Mucosa of gallbladder (tissue), 1 donor: Measurements from ENCODE around the gene HNRNPA3. TPM values are rescaled to one million over a fixed set of nuclear protein-coding genes. Genes with fewer than 3 reads are reported as not detected.
"Not testable (repeated sequence)": the region's sequence is repeated elsewhere in the genome, so short reads cannot be mapped to it uniquely, and the experiment has no call there.

Source experiments
- DNase-seq: peaks from one replicate; pipeline ENCODE4 v3.0.0-alpha.2; 2020; ENCODE audit warnings: low spot score
- total RNA-seq: library from RNA; stranded (reverse); gene quantifications from one replicate; pipeline ENCODE4 v1.2.1, GENCODE V29; 2021
- donor health status: DM: no; HTN: no; CAD: no.

Gene HNRNPA3
- total RNA-seq, 1 donor from 2014 or later, result 128 TPM

DNA sequence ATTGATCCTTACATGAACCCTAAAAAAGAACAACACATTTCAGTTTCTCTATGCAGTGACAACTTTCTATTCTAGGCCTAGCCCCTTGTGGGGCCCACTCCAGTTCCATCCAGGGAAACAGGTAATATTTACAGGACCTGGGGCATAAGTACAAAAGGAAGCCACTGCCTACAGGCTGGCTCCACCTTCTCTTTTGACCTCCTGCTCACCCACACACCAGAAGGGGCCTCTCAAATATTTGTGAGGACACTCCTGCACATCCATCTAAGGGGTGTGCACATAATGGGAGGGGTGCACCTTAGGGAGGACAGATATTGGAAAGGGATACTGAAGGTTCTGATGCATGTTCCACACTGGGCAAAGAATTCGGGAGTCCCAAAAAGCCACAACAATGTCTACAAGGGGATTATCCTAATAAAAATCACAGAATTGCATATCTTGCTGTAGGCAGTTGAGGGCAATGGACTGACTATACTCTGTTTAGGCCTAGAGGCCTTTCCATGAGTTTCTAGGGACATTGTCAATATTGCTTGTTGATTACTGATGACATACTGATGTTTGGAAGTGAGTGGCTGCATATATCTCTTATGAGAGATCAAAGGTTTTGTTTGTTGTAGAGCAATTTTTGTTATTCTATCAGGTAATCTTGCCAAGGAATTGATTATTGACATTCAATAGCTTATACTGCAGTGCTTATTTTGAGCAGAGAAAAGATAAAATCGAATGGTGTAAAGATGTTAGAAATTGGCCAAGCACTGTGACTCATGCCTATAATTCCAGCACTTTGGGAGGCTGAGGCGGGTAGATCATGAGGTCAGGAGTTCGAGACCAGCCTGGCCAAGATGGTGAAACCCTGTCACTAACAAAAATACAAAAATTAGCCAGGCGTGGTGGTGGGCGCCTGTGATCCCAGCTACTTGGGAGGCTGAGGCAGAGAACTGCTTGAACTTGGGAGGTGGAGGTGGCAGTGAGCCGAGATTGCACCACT lies 23.8 kb upstream of the HNRNPA3 start:
- DNase-seq, result no peak

GRCh38 chr2:177190941-177191340 lies 21.7 kb upstream of the HNRNPA3 start:
- DNase-seq, result no peak

DNA sequence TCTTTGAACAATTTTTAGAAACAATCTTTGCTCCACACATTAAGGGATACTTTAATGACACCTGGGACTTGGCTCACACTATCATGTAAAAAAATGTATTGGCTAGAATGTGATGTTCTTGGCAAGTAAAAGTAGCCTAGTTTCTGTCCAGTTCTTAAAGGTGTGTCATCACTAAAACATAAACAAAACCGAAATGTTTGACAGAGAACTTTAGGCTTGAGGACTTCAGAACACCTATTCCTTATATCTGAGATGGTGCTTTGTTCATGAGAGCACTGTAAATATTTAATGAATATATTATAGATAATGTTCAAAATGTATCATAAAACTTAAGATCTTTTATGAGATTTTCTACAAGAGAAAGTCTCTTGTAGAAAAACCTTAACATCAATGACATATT lies 19.8 kb upstream of the HNRNPA3 start:
- DNase-seq, result no peak

DNA sequence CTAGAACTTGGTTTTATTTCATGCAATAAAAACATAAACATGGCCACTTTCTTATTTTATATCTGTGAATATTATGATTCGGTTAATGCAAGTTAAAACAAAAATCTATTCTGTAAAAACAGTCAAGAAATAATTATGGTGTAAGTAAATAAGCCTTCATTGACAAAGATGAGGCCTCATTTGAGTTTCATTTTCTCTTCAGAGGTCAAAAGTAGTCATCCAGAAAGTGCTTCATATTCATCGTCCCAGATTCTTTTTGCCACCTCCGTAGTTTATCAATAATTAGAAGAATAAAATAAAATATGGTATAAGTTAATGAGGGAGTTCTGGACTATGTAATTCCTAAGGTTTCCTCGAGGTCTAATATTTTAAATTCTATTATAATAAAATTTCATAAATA lies 19.4 kb upstream of the HNRNPA3 start:
- no peak for DNase-seq

- no peak for DNase-seq
Measured at GRCh38 chr2:177195194-177195593, 17.4 kb upstream of the HNRNPA3 start.

DNA sequence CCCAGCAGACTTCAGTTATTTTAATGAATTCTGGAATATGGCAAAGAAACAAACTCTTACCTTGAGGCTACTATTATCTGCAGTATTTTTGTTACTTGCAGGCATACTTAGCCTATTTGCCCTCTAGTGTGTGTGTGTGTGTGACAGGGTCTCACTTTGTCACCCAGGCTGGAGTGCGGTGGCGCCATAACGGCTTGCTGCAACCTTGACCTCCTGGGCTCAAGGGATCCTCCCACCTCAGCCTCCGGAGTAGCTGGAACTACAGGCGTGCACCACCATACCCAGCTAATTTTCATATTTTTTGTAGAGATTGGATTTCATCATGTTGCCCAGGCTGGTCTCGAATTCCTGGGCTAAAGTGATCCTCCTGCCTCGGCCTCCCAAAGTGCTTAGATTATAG lies 12.2 kb upstream of the HNRNPA3 start:
- not testable (repeated sequence) for DNase-seq

DNA sequence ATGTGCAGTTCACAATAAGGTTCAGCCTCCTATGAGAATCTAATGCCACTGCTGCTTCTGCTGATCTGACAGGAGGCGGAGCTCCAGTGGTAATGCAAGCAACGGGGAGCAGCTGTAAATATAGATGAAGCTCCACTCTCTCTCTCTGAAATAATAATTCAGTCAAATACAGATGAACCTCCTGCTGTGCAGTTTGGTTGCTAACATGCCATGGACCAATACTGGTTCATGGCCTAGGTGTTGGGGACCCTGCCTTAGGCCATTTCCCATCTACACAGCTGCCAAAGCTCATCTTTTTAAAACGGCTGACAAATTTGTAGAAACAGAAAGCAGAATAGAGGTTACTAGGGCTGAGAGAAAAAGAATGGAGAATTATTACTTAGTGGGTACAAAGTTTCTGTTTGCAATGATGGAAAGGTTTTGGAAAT lies 10.7 kb upstream of the HNRNPA3 start:
- DNase-seq, result no peak

DNA sequence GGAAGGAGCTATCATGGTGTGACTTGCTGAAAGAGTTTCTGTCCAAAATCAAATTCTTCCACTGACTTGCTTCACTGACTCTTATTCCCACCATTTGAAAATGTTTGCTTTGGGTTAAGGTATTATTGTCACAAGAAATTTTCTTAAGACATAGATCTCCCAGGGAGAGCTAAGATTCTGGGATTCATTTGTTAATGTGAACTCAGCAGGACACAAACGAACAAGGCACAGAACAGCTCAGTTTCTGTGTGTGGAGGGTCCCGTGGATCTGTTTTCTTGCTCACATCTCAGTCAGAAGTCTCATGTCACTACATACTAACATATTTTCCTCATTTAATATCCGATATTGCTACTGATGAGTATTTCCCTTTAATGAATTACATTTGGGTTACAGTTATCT lies 8.2 kb upstream of the HNRNPA3 start:
- no peak for DNase-seq

DNA sequence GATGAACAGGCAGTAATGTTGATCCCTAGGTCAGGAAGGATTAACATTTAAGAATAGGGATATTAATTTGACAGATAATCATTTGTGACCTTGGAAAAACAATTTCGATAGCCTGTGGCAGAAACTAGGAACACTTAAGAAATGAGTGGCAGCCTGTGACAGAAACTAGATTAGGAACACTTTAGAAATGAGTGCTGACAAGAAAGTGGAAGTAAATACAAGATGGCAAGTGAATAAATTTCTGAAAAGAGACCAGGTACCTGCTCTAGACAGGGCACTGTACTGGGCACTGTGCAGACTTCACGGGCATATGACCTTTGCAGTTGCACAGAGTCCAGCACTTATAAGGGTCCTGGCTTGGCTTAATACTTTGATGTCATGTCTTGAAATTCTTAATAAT lies 5.5 kb upstream of the HNRNPA3 start:
- DNase-seq, result no peak

DNA sequence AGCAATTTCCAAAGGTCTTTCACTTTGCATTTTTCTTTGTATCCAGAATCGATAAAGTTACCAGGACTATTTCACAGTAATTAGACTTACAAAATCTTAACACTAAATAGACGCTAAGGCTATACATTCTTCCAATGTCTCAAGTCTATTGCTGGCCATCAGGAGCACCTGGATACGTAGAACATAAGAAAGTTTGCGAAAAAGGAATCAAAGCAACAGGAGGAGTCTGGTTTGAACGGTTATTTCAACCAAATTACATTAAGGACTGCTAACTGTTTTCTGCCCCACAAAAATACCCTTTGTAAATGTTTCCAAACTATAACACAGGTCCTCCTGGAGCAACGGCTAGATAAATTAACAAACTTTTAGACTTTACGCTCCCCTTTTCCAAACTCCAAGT lies 1.4 kb upstream of the HNRNPA3 start:
- DNase-seq, result no peak

DNA sequence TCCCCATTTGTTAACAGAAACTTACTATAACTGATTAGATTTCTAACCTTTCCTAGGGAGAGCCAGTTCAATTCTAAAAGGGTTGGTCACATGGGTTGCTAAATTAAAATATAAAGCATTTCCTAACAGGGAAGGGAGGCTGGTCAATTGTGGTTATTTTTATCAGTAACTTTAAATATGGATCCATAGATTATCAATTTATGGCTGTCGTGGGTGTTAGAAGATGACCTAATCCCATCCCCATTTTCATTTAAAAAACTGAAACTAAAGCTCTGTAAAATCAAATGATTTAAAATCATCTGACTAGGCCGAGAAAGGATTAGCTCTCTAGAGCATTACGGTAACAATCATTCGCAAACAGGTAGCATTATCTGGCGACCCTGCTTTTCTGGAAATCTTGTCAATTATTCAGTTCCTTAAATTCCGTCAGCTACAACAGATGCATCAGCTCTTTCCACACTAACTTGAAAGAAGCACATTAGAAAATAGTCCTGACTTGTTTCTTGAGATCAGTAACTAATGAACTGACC lies 953 bp upstream of the HNRNPA3 start:
- no peak for DNase-seq

DNA sequence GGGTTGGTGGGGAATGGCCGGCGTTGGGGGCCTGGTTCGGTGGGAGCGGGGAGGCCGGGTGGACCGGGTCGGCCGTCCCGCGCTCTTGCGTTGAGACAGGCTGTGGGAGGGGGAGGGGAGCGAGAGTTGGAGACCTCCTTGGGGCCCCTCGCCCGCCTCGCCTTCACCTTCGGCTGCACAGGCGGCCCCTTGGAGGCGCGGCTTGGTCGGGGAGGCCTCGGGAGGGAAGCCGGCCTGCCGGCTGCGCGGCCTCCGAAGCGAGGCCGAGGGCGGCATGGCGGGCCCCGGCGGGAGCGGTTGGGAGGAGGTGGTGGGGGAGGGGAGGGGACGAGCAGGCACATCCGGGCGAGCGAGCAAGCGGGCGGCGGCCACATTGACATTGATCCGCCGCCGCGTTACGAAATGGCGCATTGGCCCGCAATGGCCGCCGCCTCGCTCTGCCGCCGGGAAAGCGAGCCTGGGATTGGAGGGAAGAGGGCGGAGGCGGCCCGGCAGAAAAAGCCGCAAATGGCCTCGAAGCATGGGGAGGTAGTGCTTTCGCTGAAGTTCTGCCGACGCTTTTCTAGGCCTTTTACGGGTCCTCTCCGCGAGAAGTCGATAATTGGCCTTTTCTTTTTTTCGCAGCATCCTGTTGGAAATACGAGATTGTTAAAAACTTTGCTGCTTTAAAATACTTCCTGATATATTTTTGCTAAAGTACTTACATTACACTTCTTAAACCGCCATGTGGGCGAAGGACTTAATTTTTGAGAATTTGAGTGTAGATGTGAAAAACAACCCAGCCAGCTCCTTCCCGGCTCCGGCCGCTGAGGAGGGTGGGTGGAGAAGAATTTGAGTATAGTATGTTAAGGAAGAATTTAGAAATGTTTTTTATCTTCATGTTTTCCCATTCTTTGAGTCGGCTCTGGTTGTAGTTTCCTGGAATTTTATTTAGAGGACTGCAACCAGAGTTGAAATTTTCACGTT lies 580 bp downstream of the HNRNPA3 start:
- peak; percentile 94 for DNase-seq

- DNase-seq, result no peak
Measured at GRCh38 chr2:177217247-177217843, 4.8 kb downstream of the HNRNPA3 start.

- DNase-seq, result not testable (repeated sequence)
Measured at GRCh38 chr2:177219787-177220186, 7.2 kb downstream of the HNRNPA3 start.

DNA sequence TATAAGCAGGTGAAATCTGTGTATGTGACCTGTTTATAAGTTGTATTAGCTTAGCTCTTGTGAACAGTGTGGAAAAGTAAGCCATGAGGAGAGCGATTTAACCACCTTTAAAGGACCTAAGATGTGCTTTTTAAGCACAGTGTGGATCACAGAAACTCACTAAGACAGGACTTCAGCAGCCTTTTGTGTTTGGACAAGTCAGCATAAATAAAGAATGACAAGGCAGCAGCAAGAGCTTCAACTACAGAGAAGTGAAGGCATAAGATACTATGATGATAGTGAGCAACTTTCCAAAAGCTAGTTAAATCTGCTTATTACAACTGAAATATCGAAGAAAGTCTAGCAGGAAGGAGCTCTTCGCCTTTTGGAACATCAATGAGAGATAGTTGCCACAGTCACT lies 8.9 kb downstream of the HNRNPA3 start:
- no peak for DNase-seq

GRCh38 chr2:177221970-177222369 lies 9.4 kb downstream of the HNRNPA3 start:
- no peak for DNase-seq

DNA sequence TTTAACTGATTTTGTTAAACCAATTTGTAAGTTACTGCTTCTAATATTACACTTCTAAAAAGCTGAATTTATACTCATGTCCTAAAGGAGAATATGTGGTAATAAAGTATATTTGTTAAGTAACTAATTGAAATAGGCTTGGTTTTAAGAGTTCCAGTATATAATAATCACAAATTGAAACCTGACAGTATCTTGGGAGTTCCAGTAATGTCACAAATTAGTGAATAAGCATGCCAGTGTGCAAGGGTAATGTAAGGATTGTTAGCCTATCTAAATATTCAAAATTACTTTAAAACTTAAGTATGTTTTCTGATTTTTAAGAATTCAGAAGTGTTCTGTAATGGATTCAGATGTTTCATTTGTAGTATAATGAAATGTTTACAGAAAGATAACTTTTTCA lies 10.8 kb downstream of the HNRNPA3 start:
- not testable (repeated sequence) for DNase-seq

GRCh38 chr2:177225965-177226360 lies 13.4 kb downstream of the HNRNPA3 start:
- DNase-seq, result no peak

DNA sequence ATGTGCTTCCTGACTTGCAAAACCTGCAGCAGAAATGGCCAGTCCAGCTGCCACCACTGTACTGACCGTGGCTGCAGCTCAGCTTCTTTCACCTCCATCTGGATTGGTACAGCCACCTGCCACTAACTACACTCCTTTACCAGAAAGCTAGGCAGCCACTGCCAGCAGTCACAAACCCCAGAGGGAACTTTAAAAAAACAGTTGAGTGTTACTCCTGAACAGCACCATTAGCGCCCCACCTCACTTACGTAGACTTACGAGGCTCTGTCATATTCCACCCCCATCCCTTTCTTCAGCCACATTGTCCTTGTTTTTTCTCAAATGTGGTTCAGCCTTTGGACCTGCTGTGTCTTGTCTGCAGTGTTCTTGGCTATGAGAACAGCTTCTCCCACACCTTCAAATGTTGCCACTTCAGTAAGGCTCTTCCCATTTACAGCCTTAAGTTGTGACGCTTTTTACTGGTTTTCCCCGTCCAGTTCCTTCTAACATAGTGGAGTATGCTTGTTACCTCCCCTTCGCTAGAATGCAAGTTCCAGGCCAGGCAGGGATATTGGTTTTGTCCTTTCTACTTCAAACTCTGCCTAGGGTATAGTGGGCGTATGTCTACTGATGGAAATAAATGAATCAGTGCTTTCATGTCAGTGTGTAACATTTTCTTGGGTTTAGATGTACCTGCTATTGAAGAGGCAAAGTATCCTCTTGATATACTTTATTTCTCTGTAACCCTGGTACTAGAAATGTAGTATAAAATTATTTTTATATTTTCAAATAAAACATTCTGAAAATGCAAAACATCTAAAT lies 17.0 kb downstream of the HNRNPA3 start:
- DNase-seq, result no peak

GRCh38 chr2:177231270-177231669 lies 18.7 kb downstream of the HNRNPA3 start:
- no peak for DNase-seq
